Gastrocnemius medialis (tissue), 4 donors: ENCODE data around the gene TAF11L6.

Experiments
- POLR2A ChIP-seq, 2 donors: fragments of 450-650 bp; IDR thresholded peaks; one replicate each; pipeline ENCODE4 v1.6.1; 2017; ENCODE audit warnings: antibody characterized with exemption in 2 of 2, mild to moderate bottlenecking in 2 of 2, moderate library complexity in 2 of 2
- TF ChIP-seq, protein P1 (sequence below), 5 experiments: fragments of 450-650 bp in 3 of 5; fragments of 200-600 bp in 2 of 5; sonication (generic) in 2 of 5; IDR thresholded peaks in 4 of 5; conservative IDR thresholded peaks in 1 of 5; 1 replicate in 4 of 5; 2 replicates in 1 of 5; pipeline ENCODE4 v1.5.1; 2016 to 2019; ENCODE audit warnings: antibody characterized with exemption in 5 of 5, mild to moderate bottlenecking in 3 of 5, moderate library complexity in 3 of 5

DNA sequence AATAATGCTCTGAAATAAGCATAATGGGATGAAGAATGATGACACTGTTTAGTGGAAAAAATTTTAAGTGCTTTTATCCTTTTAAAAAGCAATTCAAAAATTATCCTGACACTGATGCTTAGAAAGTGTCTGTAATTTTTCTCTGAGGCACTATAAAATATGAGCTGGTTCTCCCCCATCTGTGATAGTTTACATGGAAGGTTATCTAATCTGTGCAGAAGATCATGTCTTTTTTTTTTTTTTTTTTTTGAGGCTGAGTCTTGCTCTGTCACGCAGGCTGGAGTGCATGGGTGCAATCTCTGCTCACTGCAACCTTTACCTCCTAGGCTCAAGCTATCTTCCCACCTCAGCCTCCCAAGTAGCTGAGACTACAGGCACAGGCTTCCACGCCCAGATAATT is 45.7 kb upstream of the TAF11L6 start:
- TF ChIP-seq, protein P1, sequence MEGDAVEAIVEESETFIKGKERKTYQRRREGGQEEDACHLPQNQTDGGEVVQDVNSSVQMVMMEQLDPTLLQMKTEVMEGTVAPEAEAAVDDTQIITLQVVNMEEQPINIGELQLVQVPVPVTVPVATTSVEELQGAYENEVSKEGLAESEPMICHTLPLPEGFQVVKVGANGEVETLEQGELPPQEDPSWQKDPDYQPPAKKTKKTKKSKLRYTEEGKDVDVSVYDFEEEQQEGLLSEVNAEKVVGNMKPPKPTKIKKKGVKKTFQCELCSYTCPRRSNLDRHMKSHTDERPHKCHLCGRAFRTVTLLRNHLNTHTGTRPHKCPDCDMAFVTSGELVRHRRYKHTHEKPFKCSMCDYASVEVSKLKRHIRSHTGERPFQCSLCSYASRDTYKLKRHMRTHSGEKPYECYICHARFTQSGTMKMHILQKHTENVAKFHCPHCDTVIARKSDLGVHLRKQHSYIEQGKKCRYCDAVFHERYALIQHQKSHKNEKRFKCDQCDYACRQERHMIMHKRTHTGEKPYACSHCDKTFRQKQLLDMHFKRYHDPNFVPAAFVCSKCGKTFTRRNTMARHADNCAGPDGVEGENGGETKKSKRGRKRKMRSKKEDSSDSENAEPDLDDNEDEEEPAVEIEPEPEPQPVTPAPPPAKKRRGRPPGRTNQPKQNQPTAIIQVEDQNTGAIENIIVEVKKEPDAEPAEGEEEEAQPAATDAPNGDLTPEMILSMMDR (IDR thresholded peaks at IDR 0.05 in 4 of 5, conservative IDR thresholded peaks at IDR 0.05 in 1 of 5), result no peak
- no peak for TF ChIP-seq POLR2A (IDR thresholded peaks at IDR 0.05)
